A673 (cell line): ENCODE measurements around the gene ZHX3. TPM values are rescaled to one million over a fixed set of nuclear protein-coding genes. Genes with fewer than 3 reads are reported as not detected.

ENCODE experiments used
- BruUV-seq: library from RNA; stranded (reverse); fragments of 400-500 nt; replicated peaks from 2 replicates; lab custom pipeline; 2021; lab: Mats Ljungman, UMichigan
- CTCF ChIA-PET: fragments of 300-600 bp; sonication (Branson Sonifier 250); formaldehyde crosslinking; loops from one replicate; lab custom pipeline; 2022; ENCODE audit warnings: antibody characterized with exemption; lab: Charles Lee
- POLR2A ChIA-PET: fragments of 300-600 bp; sonication (Branson Sonifier 250); formaldehyde crosslinking; loops from one replicate; lab custom pipeline; 2022; ENCODE audit warnings: antibody characterized with exemption; ENCODE audit not compliant: low non-redundant PET; lab: Charles Lee
- DNase-seq: peaks from one replicate; pipeline ENCODE4 v3.0.0-alpha.2; 2015; ENCODE audit warnings: low spot score
- H3K27ac ChIP-seq: fragments of 200-600 bp; sonication (generic); 2 replicates; pipeline ENCODE4 v1.5.1; 2016; ENCODE audit warnings: mixed run types, low read depth, mild to moderate bottlenecking, mixed read lengths, antibody characterized with exemption, low read length; ENCODE audit not compliant: poor library complexity, severe bottlenecking
- H3K27me3 ChIP-seq: fragments of 200-600 bp; sonication (generic); replicated peaks from 2 replicates; pipeline ENCODE4 v1.6.1; 2017; ENCODE audit warnings: mixed run types, low read depth, mild to moderate bottlenecking, mixed read lengths, antibody characterized with exemption, low read length; ENCODE audit not compliant: insufficient read depth, poor library complexity
- H3K36me3 ChIP-seq: fragments of 200-600 bp; sonication (generic); 2 replicates; pipeline ENCODE4 v1.6.1; 2016; ENCODE audit warnings: mixed run types, mild to moderate bottlenecking, mixed read lengths, antibody characterized with exemption, low read length; ENCODE audit not compliant: insufficient read depth, poor library complexity, severe bottlenecking
- H3K4me1 ChIP-seq: fragments of 200-600 bp; sonication (generic); 2 replicates; pipeline ENCODE4 v1.6.1; 2017; ENCODE audit warnings: mixed run types, mild to moderate bottlenecking, mixed read lengths, antibody characterized with exemption, low read length; ENCODE audit not compliant: insufficient read depth, poor library complexity, severe bottlenecking
- H3K4me3 ChIP-seq: fragments of 200-600 bp; sonication (generic); 2 replicates; pipeline ENCODE4 v1.5.1; 2016; ENCODE audit warnings: low read depth, mixed run types, mild to moderate bottlenecking, mixed read lengths, low read length; ENCODE audit not compliant: poor library complexity, severe bottlenecking
- H3K9me3 ChIP-seq: fragments of 200-600 bp; sonication (generic); 2 replicates; pipeline ENCODE4 v1.6.1; 2016; ENCODE audit warnings: mixed run types, low read depth, mild to moderate bottlenecking, mixed read lengths, antibody characterized with exemption, low read length; ENCODE audit not compliant: poor library complexity, severe bottlenecking
- CTCF ChIP-seq: fragments of 300-800, 200-600 bp; sonication (generic); conservative IDR thresholded peaks from 2 replicates; pipeline ENCODE4 v1.5.1; 2017; ENCODE audit warnings: low read depth, mild to moderate bottlenecking, antibody characterized with exemption, low read length, moderate library complexity, mixed read lengths
- EZH2 ChIP-seq: fragments of 200-600 bp; sonication (generic); IDR thresholded peaks from 2 replicates; pipeline ENCODE4 v1.6.1; 2017; ENCODE audit warnings: borderline replicate concordance, low read depth, mild to moderate bottlenecking, mixed read lengths, antibody characterized with exemption, low read length; ENCODE audit not compliant: poor library complexity, severe bottlenecking
- intact Hi-C: fragments of 100-400 bp; cut with micrococcal nuclease; formaldehyde crosslinking; loops from one replicate; pipeline ENCODE4 v1.10.0; 2022; ENCODE audit not compliant: unreplicated experiment
- total RNA-seq: library from RNA; stranded (reverse); gene quantifications from 2 replicates; pipeline ENCODE4 v1.2.3, GENCODE V29; 2021

ZHX3 gene
- total RNA-seq, 1 experiment from 2014 or later = 14.0 TPM

- POLR2A ChIA-PET = no interaction called here
- Histone ChIP-seq H3K27ac (no peak within 1 kb of the TSS), H3K9me3 (no peaks in the 10 kb centered on the region), H3K27me3 (peaks cover 23% of the 10 kb centered on the region), H3K4me1 (no peaks in the 10 kb centered on the region), H3K4me3 (peak within 1 kb of the TSS; percentile 41), H3K36me3 (no peaks in the 10 kb centered on the region)
- CTCF ChIA-PET = no interaction called here
- DNase-seq = peak; percentile 25
- BruUV-seq = no TSS peak
- TF ChIP-seq CTCF (no peak), EZH2 (no peak)
- intact Hi-C loops = no loop called here
These were observed 49.2 kb upstream of the ZHX3 start, which contains the start of gene EMILIN3 for GRCh38 chr20:41366546-41367392. Gene EMILIN3 (minus strand): TSS chr20:41366818. CDS start chr20:41366634, 184 bp downstream.

- no peak for DNase-seq
- Histone ChIP-seq H3K27me3 (peaks cover 23% of the 10 kb centered on the region), H3K36me3 (no peaks in the 10 kb centered on the region), H3K27ac (no peak overlapping the region), H3K9me3 (no peaks in the 10 kb centered on the region), H3K4me1 (no peaks in the 10 kb centered on the region), H3K4me3 (peak overlapping the region; percentile 41)
- CTCF ChIA-PET = no interaction called here
- POLR2A ChIA-PET = no interaction called here
- no TSS peak for BruUV-seq
- TF ChIP-seq EZH2 (peak; percentile 31), CTCF (no peak)
- intact Hi-C loops = no loop called here
These were observed 48.4 kb upstream of the ZHX3 start for GRCh38 chr20:41365777-41366545.

GRCh38 chr20:41364967-41365765 lies 47.6 kb upstream of the ZHX3 start:
- no TSS peak for BruUV-seq
- Histone ChIP-seq H3K27me3 (peaks cover 23% of the 10 kb centered on the region), H3K9me3 (no peaks in the 10 kb centered on the region), H3K27ac (no peak overlapping the region), H3K4me1 (no peaks in the 10 kb centered on the region), H3K4me3 (peak overlapping the region; percentile 41), H3K36me3 (no peaks in the 10 kb centered on the region)
- POLR2A ChIA-PET = no interaction called here
- TF ChIP-seq EZH2 = no peak
- no peak for TF ChIP-seq CTCF
- intact Hi-C loops = no loop called here
- DNase-seq = no peak
- CTCF ChIA-PET = no interaction called here
